ENCODE data around the gene SLAMF1.

DNA sequence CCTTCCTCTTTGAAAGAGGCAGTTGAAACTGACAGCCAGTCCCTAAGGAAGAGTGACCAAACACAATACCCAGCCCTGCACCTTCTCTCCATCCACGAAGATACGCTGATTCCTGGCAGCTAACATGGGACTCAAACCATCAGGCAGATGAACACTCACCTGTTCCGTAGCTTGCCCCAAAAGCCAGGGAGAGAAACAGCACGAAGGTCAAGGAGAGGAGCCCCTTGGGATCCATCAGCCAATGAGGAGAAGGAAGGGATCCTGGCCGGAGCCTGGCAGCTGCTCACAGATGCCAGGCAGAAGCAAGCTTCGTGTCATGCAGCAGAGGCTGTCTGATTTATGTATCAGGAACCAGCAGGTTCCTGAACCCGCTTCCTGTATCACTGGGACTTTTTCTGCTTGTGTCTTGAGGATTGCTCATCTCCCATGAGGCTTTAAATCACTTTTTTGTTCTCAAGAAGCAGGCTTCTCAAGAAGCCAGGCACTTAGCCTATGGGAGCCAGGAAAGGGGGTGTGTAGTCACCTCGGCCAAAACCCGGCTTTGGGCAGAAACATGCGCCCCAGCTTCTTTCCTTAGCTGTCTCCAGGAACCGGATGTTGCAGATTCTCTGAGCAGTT, at the start of gene SLAMF1:
- TF ChIP-seq ZNF274 (IDR thresholded peaks at IDR 0.05; ENCODE audit: low read depth, low read length): no peak
- TF ChIP-seq YY1 (IDR thresholded peaks at IDR 0.05; ENCODE audit: insufficient read depth, insufficient read length): no peak

All from NT2/D1 (cell line).